Chondrocyte (in vitro differentiated cells): ENCODE measurements around the gene CST1. TPM values are rescaled to one million over a fixed set of nuclear protein-coding genes. Genes with fewer than 3 reads are reported as not detected.

ENCODE experiments used
- DNase-seq: peaks from one replicate; pipeline ENCODE4 v3.0.0; 2021; ENCODE audit warnings: mixed read lengths, low spot score
- H3K27ac Mint-ChIP-seq: one replicate; pipeline ENCODE4 v1.8.0; 2021; ENCODE audit warnings: mild to moderate bottlenecking, moderate library complexity, mixed read lengths; ENCODE audit not compliant: unreplicated experiment
- H3K27me3 Mint-ChIP-seq: 2 replicates; pipeline ENCODE4 v1.8.0; 2021; ENCODE audit warnings: low read depth, mixed read lengths
- H3K36me3 Mint-ChIP-seq: 2 replicates; pipeline ENCODE4 v1.8.0; 2021; ENCODE audit warnings: low read depth, mixed read lengths
- H3K4me1 Mint-ChIP-seq: 2 replicates; pipeline ENCODE4 v1.8.0; 2021; ENCODE audit warnings: low read depth, mild to moderate bottlenecking, mixed read lengths
- H3K4me3 Mint-ChIP-seq: one replicate; pipeline ENCODE4 v1.8.0; 2021; ENCODE audit warnings: mild to moderate bottlenecking, moderate library complexity, mixed read lengths; ENCODE audit not compliant: unreplicated experiment
- H3K9me3 Mint-ChIP-seq: 2 replicates; pipeline ENCODE4 v1.8.0; 2021; ENCODE audit warnings: low read depth, mixed read lengths
- total RNA-seq: library from RNA; stranded (reverse); gene quantifications from 3 replicates; pipeline ENCODE4 v1.2.1, GENCODE V29; 2021
- TF ChIP-seq, protein P1 (sequence below): fragments of 200-600 bp; sonication (generic); IDR thresholded peaks from 2 replicates; pipeline ENCODE4 v1.5.0; 2021; ENCODE audit warnings: antibody characterized with exemption, mild to moderate bottlenecking, moderate library complexity

The CST1 gene
- total RNA-seq, 1 donor from 2014 or later = not detected

DNA sequence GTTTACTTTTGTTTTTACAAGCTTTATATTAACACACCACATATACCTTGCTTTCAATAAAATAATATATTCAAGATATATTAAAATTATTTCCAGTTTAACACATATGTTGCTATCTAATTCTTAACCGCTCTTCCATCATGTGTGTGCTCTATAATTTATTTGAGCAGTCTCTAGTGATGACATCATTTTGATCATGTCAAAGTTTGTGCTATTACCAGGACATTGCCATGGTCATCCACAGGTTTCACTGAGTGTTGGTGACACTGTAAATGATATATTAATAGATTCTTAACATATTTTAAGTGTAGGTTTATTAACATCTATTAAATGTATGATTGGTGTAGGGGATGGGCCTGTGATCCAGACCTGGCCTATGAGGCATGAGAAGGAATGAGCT lies 44.8 kb downstream of the CST1 start:
- Mint-ChIP-seq H3K27ac (no peak overlapping the region), H3K4me3 (no peak overlapping the region), H3K9me3 (no peaks in the 10 kb centered on the region), H3K4me1 (no peaks in the 10 kb centered on the region), H3K27me3 (peaks cover 23% of the 10 kb centered on the region), H3K36me3 (no peaks in the 10 kb centered on the region)
- TF ChIP-seq, protein P1, sequence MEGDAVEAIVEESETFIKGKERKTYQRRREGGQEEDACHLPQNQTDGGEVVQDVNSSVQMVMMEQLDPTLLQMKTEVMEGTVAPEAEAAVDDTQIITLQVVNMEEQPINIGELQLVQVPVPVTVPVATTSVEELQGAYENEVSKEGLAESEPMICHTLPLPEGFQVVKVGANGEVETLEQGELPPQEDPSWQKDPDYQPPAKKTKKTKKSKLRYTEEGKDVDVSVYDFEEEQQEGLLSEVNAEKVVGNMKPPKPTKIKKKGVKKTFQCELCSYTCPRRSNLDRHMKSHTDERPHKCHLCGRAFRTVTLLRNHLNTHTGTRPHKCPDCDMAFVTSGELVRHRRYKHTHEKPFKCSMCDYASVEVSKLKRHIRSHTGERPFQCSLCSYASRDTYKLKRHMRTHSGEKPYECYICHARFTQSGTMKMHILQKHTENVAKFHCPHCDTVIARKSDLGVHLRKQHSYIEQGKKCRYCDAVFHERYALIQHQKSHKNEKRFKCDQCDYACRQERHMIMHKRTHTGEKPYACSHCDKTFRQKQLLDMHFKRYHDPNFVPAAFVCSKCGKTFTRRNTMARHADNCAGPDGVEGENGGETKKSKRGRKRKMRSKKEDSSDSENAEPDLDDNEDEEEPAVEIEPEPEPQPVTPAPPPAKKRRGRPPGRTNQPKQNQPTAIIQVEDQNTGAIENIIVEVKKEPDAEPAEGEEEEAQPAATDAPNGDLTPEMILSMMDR = no peak
- DNase-seq = no peak

- H3K9me3 Mint-ChIP-seq = no peaks in the 10 kb centered on the region
- H3K4me3 Mint-ChIP-seq = no peak overlapping the region
- H3K27ac Mint-ChIP-seq = no peak overlapping the region
- TF ChIP-seq, protein P1 = no peak
- no peaks in the 10 kb centered on the region for H3K36me3 Mint-ChIP-seq
- no peak for DNase-seq
- H3K4me1 Mint-ChIP-seq = no peaks in the 10 kb centered on the region
- H3K27me3 Mint-ChIP-seq = peaks cover 30% of the 10 kb centered on the region
Measured at GRCh38 chr20:23702021-23702420, 48.7 kb downstream of the CST1 start.

GRCh38 chr20:23700931-23701330 lies 49.8 kb downstream of the CST1 start:
- no peak for DNase-seq
- H3K4me1 Mint-ChIP-seq = no peaks in the 10 kb centered on the region
- TF ChIP-seq, protein P1 = no peak
- no peaks in the 10 kb centered on the region for H3K9me3 Mint-ChIP-seq
- H3K27me3 Mint-ChIP-seq = peaks cover 34% of the 10 kb centered on the region
- no peak overlapping the region for H3K27ac Mint-ChIP-seq
- no peak overlapping the region for H3K4me3 Mint-ChIP-seq
- no peaks in the 10 kb centered on the region for H3K36me3 Mint-ChIP-seq

GRCh38 chr20:23697947-23698346 lies 52.8 kb downstream of the CST1 start:
- no peak for DNase-seq
- no peaks in the 10 kb centered on the region for H3K9me3 Mint-ChIP-seq

More at GRCh38 chr20:23697947-23698346, 52.8 kb downstream of the CST1 start:
- Mint-ChIP-seq H3K27ac (no peak overlapping the region), H3K4me3 (no peak overlapping the region), H3K36me3 (no peaks in the 10 kb centered on the region), H3K27me3 (peaks cover 38% of the 10 kb centered on the region), H3K4me1 (peaks cover 6% of the 10 kb centered on the region)
- TF ChIP-seq, protein P1 = no peak

Other genes starting within 250 kb of the CST1 start
- gene CST9L, start 182.5 kb downstream of the CST1 start, total RNA-seq = not detected in 3 replicates
- gene CST9, start 145.0 kb downstream of the CST1 start, total RNA-seq = not detected in 3 replicates
- 452 to 487 TPM (median 481 TPM) in 3 replicates for gene CST3, start 113.0 kb downstream of the CST1 start, total RNA-seq
- gene CST4, start 61.9 kb downstream of the CST1 start, total RNA-seq = not detected in 3 replicates
- gene CST2, start 75.8 kb upstream of the CST1 start, total RNA-seq = not detected in 3 replicates
- not detected in 3 replicates for gene CST5, start 128.8 kb upstream of the CST1 start, total RNA-seq
- not detected in 3 replicates for gene GGTLC1, start 237.8 kb upstream of the CST1 start, total RNA-seq